ENCODE data around the gene RIMBP2. TPM values are rescaled to one million over a fixed set of nuclear protein-coding genes. Genes with fewer than 3 reads are reported as not detected.

Gene RIMBP2
- total RNA-seq, 1 experiment from 2014 or later, result 0.95 TPM

DNA sequence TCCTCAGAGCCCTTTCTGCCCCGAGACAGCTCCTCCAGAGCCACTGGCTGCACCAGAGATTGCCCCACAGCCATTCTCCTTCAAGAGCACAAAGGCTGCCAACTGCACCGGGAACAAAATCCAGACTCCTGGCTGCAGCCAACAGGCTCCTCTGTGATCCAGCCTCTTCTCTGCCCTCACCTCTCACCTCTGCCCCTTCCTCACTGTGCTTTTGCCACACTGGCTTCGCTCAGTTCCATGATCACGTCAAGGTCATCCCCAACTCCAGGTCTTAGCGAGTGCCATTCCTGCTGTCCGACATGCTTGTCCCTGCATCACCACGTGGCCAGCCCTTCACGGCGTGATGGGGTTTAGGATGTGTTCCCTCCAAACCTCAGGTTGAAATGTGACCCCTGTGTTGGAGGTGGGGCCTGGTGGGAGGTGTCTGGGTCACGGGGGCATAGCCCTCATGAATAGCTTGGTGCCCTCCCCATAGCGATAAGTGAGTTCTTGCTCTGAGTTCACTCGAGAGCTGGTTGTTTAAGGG lies 229.1 kb downstream of the RIMBP2 start:
- H3K4me3 ChIP-seq (ENCODE audit: low read depth, low read length, poor library complexity, severe bottlenecking), result no peak overlapping the region
- TF ChIP-seq EZH2 (IDR thresholded peaks at IDR 0.05; ENCODE audit: borderline replicate concordance, low read depth, low read length, poor library complexity, severe bottlenecking), result no peak
- TF ChIP-seq CTCF (conservative IDR thresholded peaks at IDR 0.05; ENCODE audit: low read depth, low read length), result no peak
- no peaks in the 10 kb centered on the region for H3K36me3 ChIP-seq (ENCODE audit: insufficient read depth, low read length, poor library complexity, severe bottlenecking)
- no peaks in the 10 kb centered on the region for H3K4me1 ChIP-seq (ENCODE audit: insufficient read depth, low read length, poor library complexity, severe bottlenecking)
- ChIA-PET POLR2A (ENCODE audit: low non-redundant PET) (no interaction called here), CTCF (no interaction called here)
- peaks cover 40% of the 10 kb centered on the region for H3K27me3 ChIP-seq (replicated peaks; ENCODE audit: insufficient read depth, low read depth, low read length, poor library complexity)
- no peak overlapping the region for H3K27ac ChIP-seq (ENCODE audit: low read depth, low read length, poor library complexity, severe bottlenecking)
- no peak for DNase-seq (ENCODE audit: low spot score)
- no peaks in the 10 kb centered on the region for H3K9me3 ChIP-seq (ENCODE audit: low read depth, low read length, poor library complexity, severe bottlenecking)
- BruUV-seq (replicated peaks), result no TSS peak
- intact Hi-C loops (cut with micrococcal nuclease; ENCODE audit: unreplicated experiment), result no loop called here

- H3K27ac ChIP-seq (ENCODE audit: low read depth, low read length, poor library complexity, severe bottlenecking), result no peak overlapping the region
- ChIA-PET CTCF (no interaction called here), POLR2A (ENCODE audit: low non-redundant PET) (no interaction called here)
- H3K27me3 ChIP-seq (replicated peaks; ENCODE audit: insufficient read depth, low read depth, low read length, poor library complexity), result peaks cover 32% of the 10 kb centered on the region
- no peaks in the 10 kb centered on the region for H3K36me3 ChIP-seq (ENCODE audit: insufficient read depth, low read length, poor library complexity, severe bottlenecking)
- intact Hi-C loops (cut with micrococcal nuclease; ENCODE audit: unreplicated experiment), result no loop called here
- H3K4me3 ChIP-seq (ENCODE audit: low read depth, low read length, poor library complexity, severe bottlenecking), result no peak overlapping the region
- no TSS peak for BruUV-seq (replicated peaks)
- no peaks in the 10 kb centered on the region for H3K9me3 ChIP-seq (ENCODE audit: low read depth, low read length, poor library complexity, severe bottlenecking)
- TF ChIP-seq CTCF (conservative IDR thresholded peaks at IDR 0.05; ENCODE audit: low read depth, low read length), result no peak
- TF ChIP-seq EZH2 (IDR thresholded peaks at IDR 0.05; ENCODE audit: borderline replicate concordance, low read depth, low read length, poor library complexity, severe bottlenecking), result no peak
- no peak for DNase-seq (ENCODE audit: low spot score)
- no peaks in the 10 kb centered on the region for H3K4me1 ChIP-seq (ENCODE audit: insufficient read depth, low read length, poor library complexity, severe bottlenecking)
These were observed 230.0 kb downstream of the RIMBP2 start for GRCh38 chr12:130486146-130486435.

GRCh38 chr12:130485291-130486145 lies 230.6 kb downstream of the RIMBP2 start:
- no TSS peak for BruUV-seq (replicated peaks)
- Histone ChIP-seq H3K9me3 (ENCODE audit: low read depth, low read length, poor library complexity, severe bottlenecking) (no peaks in the 10 kb centered on the region), H3K36me3 (ENCODE audit: insufficient read depth, low read length, poor library complexity, severe bottlenecking) (no peaks in the 10 kb centered on the region), H3K4me1 (ENCODE audit: insufficient read depth, low read length, poor library complexity, severe bottlenecking) (no peaks in the 10 kb centered on the region), H3K27me3 (replicated peaks; ENCODE audit: insufficient read depth, low read depth, low read length, poor library complexity) (peaks cover 26% of the 10 kb centered on the region), H3K27ac (ENCODE audit: low read depth, low read length, poor library complexity, severe bottlenecking) (no peak overlapping the region), H3K4me3 (ENCODE audit: low read depth, low read length, poor library complexity, severe bottlenecking) (no peak overlapping the region)
- TF ChIP-seq EZH2 (IDR thresholded peaks at IDR 0.05; ENCODE audit: borderline replicate concordance, low read depth, low read length, poor library complexity, severe bottlenecking), result no peak
- no peak for TF ChIP-seq CTCF (conservative IDR thresholded peaks at IDR 0.05; ENCODE audit: low read depth, low read length)
- DNase-seq (ENCODE audit: low spot score), result no peak
- ChIA-PET POLR2A (ENCODE audit: low non-redundant PET) (no interaction called here), CTCF (no interaction called here)
- intact Hi-C loops (cut with micrococcal nuclease; ENCODE audit: unreplicated experiment), result no loop called here
